T-helper 2 cell treated with Interferon-gamma antibody and Interleukin-4, amounts not matched to agents 5 μg/mL and 100 μg/mL, for 36 hours (primary cell): Measurements from ENCODE around the gene PPM1L.

Experiments used
- DNase-seq: peaks from one replicate; pipeline ENCODE4 v3.0.0; 2021; ENCODE audit warnings: low spot score
- H3K27ac Mint-ChIP-seq: one replicate; pipeline ENCODE4 v1.8.0; 2021; ENCODE audit warnings: mild to moderate bottlenecking, mixed read lengths
- H3K27me3 Mint-ChIP-seq: one replicate; pipeline ENCODE4 v1.8.0; 2021; ENCODE audit warnings: low read depth, mixed read lengths
- H3K36me3 Mint-ChIP-seq: one replicate; pipeline ENCODE4 v1.8.0; 2021; ENCODE audit warnings: low read depth, mixed read lengths
- H3K4me1 Mint-ChIP-seq: one replicate; pipeline ENCODE4 v1.8.0; 2021; ENCODE audit warnings: low read depth, mixed read lengths
- H3K4me3 Mint-ChIP-seq: one replicate; pipeline ENCODE4 v1.8.0; 2022; ENCODE audit warnings: mild to moderate bottlenecking, moderate library complexity, mixed read lengths
- H3K9me3 Mint-ChIP-seq: one replicate; pipeline ENCODE4 v1.8.0; 2021; ENCODE audit warnings: mixed read lengths

Gene PPM1L

DNA sequence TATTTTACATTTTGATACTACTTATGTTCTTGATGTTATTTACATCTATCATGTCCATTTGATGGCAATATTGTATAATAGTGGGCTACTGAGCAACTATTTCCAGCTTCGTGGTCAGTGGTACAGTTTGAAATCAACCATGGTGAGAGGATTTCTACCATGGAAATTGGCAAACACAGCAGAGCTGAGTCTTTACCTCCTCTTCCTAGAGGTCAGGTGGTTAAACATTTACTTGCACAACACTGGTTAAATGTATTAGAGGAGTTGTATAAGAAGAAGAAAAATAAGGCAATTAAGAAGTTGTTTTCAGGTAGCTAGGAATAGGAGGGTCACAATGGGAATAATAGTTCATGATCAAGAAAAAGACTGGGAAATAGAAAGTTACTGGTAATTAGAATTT is 7.2 kb upstream of the PPM1L start:
- Mint-ChIP-seq H3K27ac (no peak overlapping the region), H3K4me1 (peaks cover under 1% of the 10 kb centered on the region), H3K9me3 (no peaks in the 10 kb centered on the region)

DNA sequence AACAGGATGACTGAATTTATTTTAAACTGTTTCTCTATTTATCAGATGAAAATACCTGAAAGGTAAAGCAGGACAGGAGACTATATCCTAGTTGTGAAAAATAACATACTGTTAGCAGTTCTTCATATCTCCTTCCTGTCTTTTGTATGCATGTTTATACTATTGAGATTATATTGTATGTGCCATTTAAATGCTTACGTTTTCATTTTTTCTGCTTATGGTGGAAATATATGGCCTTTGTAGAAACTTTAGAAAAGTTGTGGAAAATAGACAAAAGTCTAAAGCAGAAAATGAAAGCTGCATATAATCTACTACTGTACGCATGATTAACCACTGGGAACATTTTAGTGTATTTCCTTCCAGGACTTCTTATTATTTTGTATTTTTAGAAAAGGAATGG is 2.1 kb upstream of the PPM1L start:
- no peaks in the 10 kb centered on the region for H3K9me3 Mint-ChIP-seq
- DNase-seq = no peak
- H3K27ac Mint-ChIP-seq = no peak overlapping the region
- H3K4me3 Mint-ChIP-seq = peak overlapping the region; percentile 90
- H3K4me1 Mint-ChIP-seq = peaks cover 24% of the 10 kb centered on the region
- no peaks in the 10 kb centered on the region for H3K36me3 Mint-ChIP-seq
- peaks cover 46% of the 10 kb centered on the region for H3K27me3 Mint-ChIP-seq

More for the DNA sequence above, 7.2 kb upstream of the PPM1L start:
- H3K36me3 Mint-ChIP-seq = no peaks in the 10 kb centered on the region
- H3K4me3 Mint-ChIP-seq = no peak overlapping the region
- no peak for DNase-seq
- peaks cover 34% of the 10 kb centered on the region for H3K27me3 Mint-ChIP-seq

DNA sequence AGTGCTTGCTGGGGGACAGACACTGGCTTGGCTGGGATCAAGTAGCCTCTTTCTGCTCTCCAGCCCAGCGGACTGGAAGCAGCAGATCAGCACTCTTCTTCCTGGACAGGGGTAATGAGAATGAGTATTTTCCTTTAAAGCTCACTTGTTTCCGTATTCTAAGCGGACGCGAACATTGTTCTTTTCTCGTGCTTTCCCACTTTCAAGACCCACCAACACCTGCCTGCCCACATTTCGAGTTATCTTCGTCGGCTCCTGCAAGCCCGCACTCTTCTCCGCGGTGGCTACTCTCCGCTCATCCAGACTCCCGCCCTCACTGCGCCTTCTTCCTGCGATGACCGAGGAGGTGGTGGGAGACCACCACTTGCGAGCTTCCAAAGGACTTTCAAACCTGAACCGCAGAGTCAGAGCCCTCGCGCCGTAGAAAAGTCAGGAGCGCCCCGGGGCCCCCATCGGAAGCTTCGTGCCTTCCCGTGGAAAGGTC is 1.6 kb upstream of the PPM1L start:
- peak; percentile 12 for DNase-seq
- no peaks in the 10 kb centered on the region for H3K36me3 Mint-ChIP-seq
- H3K9me3 Mint-ChIP-seq = no peaks in the 10 kb centered on the region
- peak overlapping the region; percentile 80 for H3K27ac Mint-ChIP-seq
- peak overlapping the region; percentile 90 for H3K4me3 Mint-ChIP-seq
- peaks cover 47% of the 10 kb centered on the region for H3K27me3 Mint-ChIP-seq
- peaks cover 24% of the 10 kb centered on the region for H3K4me1 Mint-ChIP-seq

DNA sequence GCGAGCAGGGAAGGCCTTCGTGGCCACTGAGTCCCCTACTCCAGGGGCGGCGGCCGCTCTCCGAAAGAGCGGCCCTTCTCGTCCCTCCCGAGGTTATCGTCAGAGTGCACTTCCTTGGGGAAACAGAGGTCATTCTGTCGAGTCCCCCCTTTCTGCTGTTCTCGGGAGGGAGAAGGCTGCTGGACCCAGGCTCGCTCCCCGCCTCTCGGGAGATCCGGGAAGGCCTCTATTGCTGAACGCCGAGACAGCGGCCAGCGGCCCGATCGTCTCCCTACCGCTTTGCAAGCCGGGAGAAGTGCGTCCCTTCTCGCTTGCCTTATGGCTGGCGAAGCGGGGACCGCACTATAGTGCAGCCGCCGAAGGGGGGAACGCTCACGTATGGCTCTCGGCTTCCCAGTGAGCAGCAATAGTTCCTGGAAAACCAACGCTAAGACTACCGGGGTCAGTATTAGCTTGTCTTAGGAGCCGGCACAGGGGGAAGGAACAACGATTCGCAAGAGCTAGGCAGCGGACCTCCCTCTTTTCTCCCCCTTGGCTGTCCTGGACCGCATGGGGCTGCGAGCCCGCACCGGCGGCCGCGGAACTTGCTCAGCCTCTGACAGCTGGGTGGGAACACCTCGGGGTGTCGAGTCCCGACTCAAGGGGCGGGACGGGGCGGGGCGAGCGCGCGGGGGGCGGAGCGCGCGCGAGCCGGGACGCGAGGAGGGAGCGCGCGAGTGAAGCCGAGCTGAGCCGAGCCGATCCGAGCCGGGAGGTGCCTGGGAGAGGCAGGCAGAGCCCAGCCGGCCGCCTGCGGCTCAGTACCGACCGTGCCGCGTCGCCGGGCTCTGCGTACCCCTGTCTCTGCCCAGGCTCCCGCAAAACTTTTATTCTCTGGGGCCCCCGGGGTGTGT is 930 bp upstream of the PPM1L start:
- H3K27me3 Mint-ChIP-seq = peaks cover 51% of the 10 kb centered on the region
- H3K4me1 Mint-ChIP-seq = peaks cover 24% of the 10 kb centered on the region
- peak overlapping the region; percentile 96 for H3K27ac Mint-ChIP-seq
- H3K9me3 Mint-ChIP-seq = no peaks in the 10 kb centered on the region
- H3K36me3 Mint-ChIP-seq = no peaks in the 10 kb centered on the region
- H3K4me3 Mint-ChIP-seq = peak overlapping the region; percentile 90
- DNase-seq = peak; percentile 83

DNA sequence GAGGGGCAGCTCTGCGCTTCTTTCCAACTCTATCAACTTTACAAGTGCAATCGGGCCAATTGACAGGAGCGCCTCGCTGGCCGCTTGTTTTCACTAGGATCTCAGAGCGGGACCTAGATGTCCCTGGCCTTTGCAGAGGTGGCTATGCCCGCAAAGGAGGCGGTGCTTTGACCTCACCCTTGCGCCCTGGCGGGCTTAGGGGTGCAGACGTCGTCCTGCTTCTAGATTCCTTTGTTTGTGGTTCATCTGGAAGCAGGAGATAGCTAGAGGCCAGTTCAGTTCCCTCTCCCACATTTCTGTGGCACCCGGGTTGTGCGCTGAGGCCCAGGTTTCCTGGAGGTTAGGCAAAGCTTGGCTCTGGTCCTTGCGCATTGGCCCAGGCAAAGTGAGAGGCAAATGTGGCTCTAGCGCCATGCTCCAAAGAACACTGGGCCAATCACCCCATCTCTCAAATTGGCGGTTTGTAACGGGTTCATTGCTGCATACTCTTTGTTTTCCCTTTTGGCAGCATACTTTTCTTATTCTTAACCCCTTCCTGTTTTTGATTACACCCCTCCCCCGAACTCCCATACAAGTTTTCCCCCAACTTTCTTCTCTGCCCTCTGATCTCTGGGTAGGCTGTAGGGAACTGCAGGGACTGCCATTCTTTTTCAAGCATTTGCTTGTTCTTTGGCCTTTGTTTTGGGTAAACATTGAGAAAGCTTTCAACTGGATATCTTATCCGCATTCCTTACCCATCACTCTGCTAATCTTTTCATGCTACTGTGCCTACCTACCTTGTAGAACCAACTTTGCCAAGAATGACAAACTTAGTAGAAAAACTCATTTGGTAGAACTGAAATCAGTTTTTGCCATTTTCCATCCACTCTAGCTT is 1.4 kb downstream of the PPM1L start:
- Mint-ChIP-seq H3K36me3 (no peaks in the 10 kb centered on the region), H3K27ac (no peak overlapping the region), H3K27me3 (peaks cover 52% of the 10 kb centered on the region), H3K4me3 (peak overlapping the region; percentile 88), H3K9me3 (no peaks in the 10 kb centered on the region), H3K4me1 (peaks cover 24% of the 10 kb centered on the region)
- no peak for DNase-seq

DNA sequence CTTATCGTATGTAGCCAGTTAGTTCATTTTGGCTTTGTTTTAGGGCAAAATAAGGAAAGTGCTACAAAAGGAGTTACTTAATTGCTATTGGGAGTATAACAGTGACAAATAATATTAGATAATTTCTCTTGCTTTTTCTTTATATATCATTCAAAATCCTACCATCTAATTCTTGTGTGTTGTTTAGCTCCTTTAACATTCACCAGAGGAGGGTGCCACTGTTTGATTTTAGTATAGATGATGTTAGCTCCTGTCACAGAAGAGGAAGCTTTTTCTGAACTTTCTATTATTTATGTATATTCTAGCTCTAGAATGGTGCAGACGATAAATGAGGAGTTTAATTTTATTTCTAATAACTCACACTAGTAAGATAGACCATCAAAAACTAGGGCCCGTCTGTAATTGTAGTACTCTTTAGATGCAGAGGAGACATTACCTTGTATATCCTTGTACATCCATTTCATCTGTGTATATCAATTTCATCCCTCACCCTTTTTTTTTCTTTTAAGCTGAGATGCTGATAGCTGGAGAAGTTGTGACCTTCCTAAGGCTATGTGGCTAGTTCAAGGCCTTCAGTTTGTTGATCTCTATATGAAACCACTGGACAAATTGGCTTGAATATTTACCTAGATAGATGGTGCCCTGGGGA is 3.0 kb downstream of the PPM1L start:
- Mint-ChIP-seq H3K36me3 (no peaks in the 10 kb centered on the region), H3K27me3 (peaks cover 47% of the 10 kb centered on the region), H3K4me3 (no peak overlapping the region), H3K9me3 (no peaks in the 10 kb centered on the region), H3K4me1 (peaks cover 20% of the 10 kb centered on the region), H3K27ac (no peak overlapping the region)
- DNase-seq = no peak

DNA sequence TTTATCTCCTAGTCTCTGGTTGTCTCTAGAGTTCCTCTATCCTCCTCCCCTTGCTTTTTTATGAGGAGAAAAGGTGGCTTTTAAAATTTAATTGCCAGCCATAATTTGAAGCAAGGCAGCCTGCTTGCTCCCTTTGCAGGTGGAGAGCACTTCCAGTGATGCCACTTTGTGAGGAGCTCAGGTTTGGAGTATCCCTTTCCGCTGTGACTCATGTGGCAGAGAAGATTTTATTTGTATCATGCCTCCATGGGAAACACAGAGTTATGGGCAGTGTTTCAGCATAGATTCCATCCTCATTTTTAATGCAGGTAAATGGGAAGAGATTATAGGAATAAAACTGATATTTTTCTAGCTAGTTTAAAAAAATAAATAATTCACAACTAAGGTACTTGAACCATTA is 7.0 kb downstream of the PPM1L start:
- DNase-seq = no peak
- H3K27me3 Mint-ChIP-seq = peaks cover 25% of the 10 kb centered on the region
- no peak overlapping the region for H3K27ac Mint-ChIP-seq
- H3K4me1 Mint-ChIP-seq = no peaks in the 10 kb centered on the region
- no peaks in the 10 kb centered on the region for H3K9me3 Mint-ChIP-seq
- no peak overlapping the region for H3K4me3 Mint-ChIP-seq
- H3K36me3 Mint-ChIP-seq = no peaks in the 10 kb centered on the region

DNA sequence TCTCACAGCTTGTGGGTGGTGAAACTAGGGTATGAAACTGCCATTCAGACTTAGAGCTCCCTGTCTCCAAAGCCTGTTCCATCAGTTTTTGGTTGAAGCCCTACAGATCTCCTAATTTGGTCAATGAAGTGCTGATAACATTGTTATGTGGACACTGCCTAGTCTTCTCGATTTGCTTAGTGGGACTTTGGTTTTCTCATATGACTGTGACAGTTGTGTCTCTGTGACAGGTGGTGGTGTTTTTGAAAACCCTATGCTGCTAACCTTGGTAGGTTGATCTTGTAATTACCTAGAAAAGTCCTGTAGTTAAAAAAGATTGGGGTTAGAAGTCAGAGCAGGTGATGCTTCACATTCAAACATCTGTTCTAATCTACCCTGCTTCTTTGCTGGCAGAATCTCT is 9.2 kb downstream of the PPM1L start:
- Mint-ChIP-seq H3K4me3 (no peak overlapping the region), H3K4me1 (no peaks in the 10 kb centered on the region), H3K36me3 (no peaks in the 10 kb centered on the region), H3K9me3 (no peaks in the 10 kb centered on the region), H3K27ac (no peak overlapping the region), H3K27me3 (peaks cover 12% of the 10 kb centered on the region)
- DNase-seq = no peak

DNA sequence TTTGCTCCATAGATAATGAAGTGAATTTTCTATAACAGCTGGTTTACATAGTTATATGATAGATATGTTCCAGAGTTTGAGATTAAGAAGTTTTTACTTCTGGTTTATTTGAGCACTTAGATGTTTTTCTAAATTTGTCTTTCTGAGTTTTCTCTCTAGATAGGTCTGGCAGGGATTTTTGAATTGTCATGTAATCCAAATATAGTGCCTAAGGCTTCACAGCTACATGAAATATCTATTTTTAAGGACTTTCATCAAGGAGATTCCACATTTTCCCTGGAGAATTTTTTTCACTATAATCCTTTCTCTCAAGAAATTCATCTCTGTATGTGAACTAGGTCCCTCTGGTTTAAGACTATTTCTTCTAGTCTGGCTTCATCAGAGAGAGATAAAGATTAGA is 12.0 kb downstream of the PPM1L start:
- Mint-ChIP-seq H3K9me3 (no peaks in the 10 kb centered on the region), H3K36me3 (no peaks in the 10 kb centered on the region), H3K4me3 (no peak overlapping the region), H3K4me1 (no peaks in the 10 kb centered on the region), H3K27ac (no peak overlapping the region), H3K27me3 (peaks cover 6% of the 10 kb centered on the region)
- no peak for DNase-seq

DNA sequence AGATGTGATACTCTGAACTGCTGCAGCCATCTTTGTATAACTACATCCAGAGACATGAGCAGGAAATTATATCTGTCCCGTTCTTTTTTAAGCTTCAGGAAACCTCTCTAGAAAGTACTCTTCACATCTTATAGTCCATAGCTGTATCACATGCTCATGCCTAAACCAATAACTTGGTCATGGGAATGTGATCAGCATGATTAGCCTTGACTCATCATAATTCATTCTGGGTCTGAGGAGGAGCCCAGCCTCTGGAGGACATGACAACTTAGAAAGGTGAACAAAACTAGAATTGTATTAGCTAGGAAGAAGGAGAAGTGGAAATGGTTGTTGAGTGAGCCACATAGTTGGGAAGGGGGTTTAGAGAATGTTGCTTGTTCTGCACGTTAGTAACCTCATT is 12.9 kb downstream of the PPM1L start:
- DNase-seq = no peak
- Mint-ChIP-seq H3K27me3 (peaks cover 9% of the 10 kb centered on the region), H3K27ac (no peak overlapping the region), H3K4me1 (no peaks in the 10 kb centered on the region), H3K4me3 (no peak overlapping the region), H3K9me3 (no peaks in the 10 kb centered on the region), H3K36me3 (no peaks in the 10 kb centered on the region)

DNA sequence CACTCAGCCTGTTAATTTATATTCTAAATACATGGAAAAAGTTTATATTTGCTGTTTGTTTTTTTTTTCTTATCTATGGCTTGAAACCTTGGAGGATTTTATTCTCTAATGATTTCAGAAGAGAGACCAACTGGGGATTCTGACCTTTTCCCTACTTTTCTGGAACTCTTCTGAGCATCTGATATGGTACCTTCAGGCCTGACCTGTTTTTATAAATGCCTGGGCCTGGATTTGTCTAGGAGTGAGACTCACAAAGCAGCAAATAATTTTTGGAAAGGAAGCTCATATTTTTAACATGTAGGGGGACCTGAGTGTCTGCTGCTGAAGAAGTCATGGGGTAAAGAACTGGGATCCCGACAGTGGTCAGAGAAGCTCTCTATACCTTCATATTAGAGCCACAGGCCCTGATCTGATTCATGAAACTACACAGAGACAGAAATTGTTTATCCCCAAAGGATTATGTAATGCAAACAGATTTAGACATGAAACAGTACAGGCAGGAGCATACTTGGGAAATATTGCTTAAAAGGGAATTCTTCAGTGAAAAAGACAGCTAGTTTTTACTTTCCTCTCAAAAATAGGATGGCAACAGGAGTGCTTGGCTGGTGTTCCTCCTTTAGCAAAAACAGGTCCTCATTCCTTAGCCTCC is 15.9 kb downstream of the PPM1L start:
- no peaks in the 10 kb centered on the region for H3K36me3 Mint-ChIP-seq
- no peak overlapping the region for H3K27ac Mint-ChIP-seq
- no peaks in the 10 kb centered on the region for H3K9me3 Mint-ChIP-seq
- peaks cover 12% of the 10 kb centered on the region for H3K27me3 Mint-ChIP-seq
- no peaks in the 10 kb centered on the region for H3K4me1 Mint-ChIP-seq
- no peak overlapping the region for H3K4me3 Mint-ChIP-seq
- DNase-seq = no peak

DNA sequence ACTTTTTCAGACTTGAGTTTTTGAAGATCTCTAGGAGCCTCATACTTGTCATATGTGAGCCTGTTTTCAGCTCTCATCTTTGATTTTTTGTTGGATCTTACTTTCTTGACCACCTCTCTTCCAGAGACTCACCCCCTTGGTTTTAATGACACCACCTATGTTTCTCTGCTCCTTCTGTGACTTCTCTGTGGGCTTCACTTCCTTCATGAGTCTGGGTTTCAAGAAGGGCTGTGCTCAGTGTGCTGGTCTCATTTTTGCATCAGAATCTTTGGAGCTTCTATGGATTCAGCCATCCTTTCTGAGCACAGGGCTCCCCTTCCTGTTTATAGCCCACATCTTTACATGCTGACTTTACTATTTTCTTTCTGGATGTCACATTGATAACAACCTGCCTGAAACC is 17.7 kb downstream of the PPM1L start:
- no peaks in the 10 kb centered on the region for H3K9me3 Mint-ChIP-seq
- H3K27me3 Mint-ChIP-seq = peaks cover 12% of the 10 kb centered on the region
- H3K4me1 Mint-ChIP-seq = no peaks in the 10 kb centered on the region

DNA sequence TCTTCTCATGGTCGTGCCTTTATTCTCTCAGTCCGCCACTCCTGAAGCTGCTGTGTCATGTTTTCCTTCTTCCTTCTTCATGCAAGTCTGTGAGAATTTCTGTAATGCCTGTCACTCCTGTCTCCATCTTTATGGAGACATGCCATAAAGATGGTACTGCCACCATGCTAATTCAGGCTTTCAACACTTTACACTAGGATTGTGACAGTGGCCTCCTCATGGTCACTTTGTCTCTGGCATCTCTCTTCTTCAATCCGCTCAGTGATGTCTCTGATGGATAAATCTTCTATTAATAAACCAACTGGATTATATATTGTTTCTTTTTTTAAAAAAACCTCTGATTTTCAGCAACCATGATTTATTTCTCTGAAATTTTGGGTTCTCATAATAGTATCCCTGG is 18.1 kb downstream of the PPM1L start:
- H3K9me3 Mint-ChIP-seq = no peaks in the 10 kb centered on the region
- H3K27me3 Mint-ChIP-seq = peaks cover 12% of the 10 kb centered on the region
- H3K27ac Mint-ChIP-seq = no peak overlapping the region
- no peak for DNase-seq
- no peaks in the 10 kb centered on the region for H3K4me1 Mint-ChIP-seq
- no peaks in the 10 kb centered on the region for H3K36me3 Mint-ChIP-seq
- H3K4me3 Mint-ChIP-seq = no peak overlapping the region

More for the DNA sequence above, 17.7 kb downstream of the PPM1L start:
- no peak overlapping the region for H3K4me3 Mint-ChIP-seq
- no peaks in the 10 kb centered on the region for H3K36me3 Mint-ChIP-seq
- no peak overlapping the region for H3K27ac Mint-ChIP-seq
- DNase-seq = no peak
